ENCODE measurements around the gene TSHZ2. TPM values are rescaled to one million over a fixed set of nuclear protein-coding genes. Genes with fewer than 3 reads are reported as not detected.

Gene TSHZ2
- total RNA-seq, 1 experiment from 2014 or later, result 0.07 TPM

GRCh38 chr20:53142225-53143127 is 170.3 kb downstream of the TSHZ2 start:
- Histone ChIP-seq H3K9me2 (ENCODE audit: insufficient read depth) (no peaks in the 10 kb centered on the region), H3K27me3 (ENCODE audit: insufficient read depth, low read length) (peaks cover 3% of the 10 kb centered on the region; the same call in 1 of the 2 replicates), H3K4me3 (replicated peaks in 1 of 2; ENCODE audit: low read depth in 1 of 2, low read length in 2 of 2) (no peak overlapping the region), H3K4me2 (ENCODE audit: low read length) (no peak overlapping the region), H2AFZ (ENCODE audit: low read depth, low read length, poor library complexity, severe bottlenecking) (no peak overlapping the region), H3K9ac (ENCODE audit: low read length) (no peak overlapping the region), H4K20me1 (ENCODE audit: insufficient read depth) (no peaks in the 10 kb centered on the region), H3K36me3 (ENCODE audit: control insufficient read depth in 1 of 2, insufficient read depth in 2 of 2, low read length in 2 of 2) (no peaks in the 10 kb centered on the region), H3K4me1 (ENCODE audit: control insufficient read depth in 1 of 2, insufficient read depth in 2 of 2, low read length in 2 of 2) (no peaks in the 10 kb centered on the region), H3K79me2 (ENCODE audit: insufficient read depth, low read length) (no peaks in the 10 kb centered on the region), H3K27ac (ENCODE audit: low read depth, low read length) (no peak overlapping the region), H3K9me3 (ENCODE audit: control insufficient read depth in 1 of 2, insufficient read depth in 1 of 2, low read depth in 1 of 2, low read length in 2 of 2) (no peaks in the 10 kb centered on the region)
- BruUV-seq (replicated peaks), result no TSS peak
- ChIA-PET CTCF (no interaction called here), POLR2A (no interaction called here), RAD21 (ENCODE audit: low non-redundant PET in 1 of 2, low total read pairs in 2 of 2, uncharacterized antibody in 2 of 2, unreplicated experiment in 2 of 2) (no interaction called here)
- ATAC-seq (no peak), DNase-seq (ENCODE audit: low read depth, low spot score) (no peak)
- intact Hi-C loops (cut with micrococcal nuclease), result no loop called here
- TF ChIP-seq MAX (IDR thresholded peaks at IDR 0.05), result no peak
- TF ChIP-seq EZH2phosphoT487 (IDR thresholded peaks at IDR 0.05; ENCODE audit: borderline replicate concordance), result no peak
- no peak for TF ChIP-seq TCF7L2 (IDR thresholded peaks at IDR 0.05; ENCODE audit: borderline replicate concordance, extremely low read depth, insufficient read depth, insufficient read length)
- no peak for TF ChIP-seq SP1 (IDR thresholded peaks at IDR 0.05; ENCODE audit: low read depth)
- TF ChIP-seq SRF (IDR thresholded peaks at IDR 0.05; ENCODE audit: low read depth), result no peak
- TF ChIP-seq, protein P1, sequence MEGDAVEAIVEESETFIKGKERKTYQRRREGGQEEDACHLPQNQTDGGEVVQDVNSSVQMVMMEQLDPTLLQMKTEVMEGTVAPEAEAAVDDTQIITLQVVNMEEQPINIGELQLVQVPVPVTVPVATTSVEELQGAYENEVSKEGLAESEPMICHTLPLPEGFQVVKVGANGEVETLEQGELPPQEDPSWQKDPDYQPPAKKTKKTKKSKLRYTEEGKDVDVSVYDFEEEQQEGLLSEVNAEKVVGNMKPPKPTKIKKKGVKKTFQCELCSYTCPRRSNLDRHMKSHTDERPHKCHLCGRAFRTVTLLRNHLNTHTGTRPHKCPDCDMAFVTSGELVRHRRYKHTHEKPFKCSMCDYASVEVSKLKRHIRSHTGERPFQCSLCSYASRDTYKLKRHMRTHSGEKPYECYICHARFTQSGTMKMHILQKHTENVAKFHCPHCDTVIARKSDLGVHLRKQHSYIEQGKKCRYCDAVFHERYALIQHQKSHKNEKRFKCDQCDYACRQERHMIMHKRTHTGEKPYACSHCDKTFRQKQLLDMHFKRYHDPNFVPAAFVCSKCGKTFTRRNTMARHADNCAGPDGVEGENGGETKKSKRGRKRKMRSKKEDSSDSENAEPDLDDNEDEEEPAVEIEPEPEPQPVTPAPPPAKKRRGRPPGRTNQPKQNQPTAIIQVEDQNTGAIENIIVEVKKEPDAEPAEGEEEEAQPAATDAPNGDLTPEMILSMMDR (IDR thresholded peaks at IDR 0.05 in 2 of 3, conservative IDR thresholded peaks at IDR 0.05 in 1 of 3; ENCODE audit: borderline replicate concordance in 1 of 3, insufficient read depth in 1 of 3, low read depth in 2 of 3, low read length in 2 of 3), result no peak
- no peak for TF ChIP-seq ZNF274 (IDR thresholded peaks at IDR 0.05; ENCODE audit: low read depth, low read length)
- no peak for TF ChIP-seq FOSL1 (IDR thresholded peaks at IDR 0.05; ENCODE audit: low read depth)
- no peak for TF ChIP-seq EGR1 (IDR thresholded peaks at IDR 0.05; ENCODE audit: low read depth)
- no peak for TF ChIP-seq POLR2AphosphoS5 (IDR thresholded peaks at IDR 0.05; ENCODE audit: low read depth, low read length)
- no peak for TF ChIP-seq EZH2 (IDR thresholded peaks at IDR 0.05)
- TF ChIP-seq REST (IDR thresholded peaks at IDR 0.05; ENCODE audit: low read depth), result no peak
- no peak for TF ChIP-seq YY1 (IDR thresholded peaks at IDR 0.05; ENCODE audit: extremely low read depth, insufficient replicate concordance, low read depth, low read length)
- TF ChIP-seq ZBTB33 (IDR thresholded peaks at IDR 0.05; ENCODE audit: extremely low read depth, insufficient replicate concordance, low read length), result no peak
- TF ChIP-seq JUND (IDR thresholded peaks at IDR 0.05), result no peak
- TF ChIP-seq CEBPB (IDR thresholded peaks at IDR 0.05; ENCODE audit: low read depth), result no peak
- TF ChIP-seq ELF1 (IDR thresholded peaks at IDR 0.05; ENCODE audit: borderline replicate concordance, low read depth), result no peak

All from HCT116 (cell line).